H1 (cell line): Measurements from ENCODE around the gene SRPX2. TPM values are rescaled to one million over a fixed set of nuclear protein-coding genes. Genes with fewer than 3 reads are reported as not detected.

ENCODE experiments used
- CTCF ChIA-PET: fragments of 300-600 bp; sonication (Branson Sonifier 250); formaldehyde crosslinking; loops from one replicate; lab custom pipeline; 2021; ENCODE audit not compliant: partially characterized antibody; lab: Charles Lee
- POLR2A ChIA-PET: fragments of 300-600 bp; sonication (Branson Sonifier 250); formaldehyde crosslinking; loops from one replicate; lab custom pipeline; 2021; ENCODE audit warnings: inconsistent platforms; ENCODE audit not compliant: partially characterized antibody; lab: Charles Lee
- DNase-seq, 2 experiments: peaks; one replicate each; pipeline versions ENCODE4 v3.0.0 to v3.0.0-alpha.2; 2010 to 2022; ENCODE audit warnings: low spot score in 2 of 2, low read depth in 1 of 2, mixed read lengths in 1 of 2
- FAIRE-seq: peaks from 2 replicates; lab custom pipeline; 2011; peaks lifted over from hg19 to GRCh38; lab: Jason Lieb, UNC
- H2AFZ ChIP-seq: 2 replicates; pipeline ENCODE4 v1.8.1; 2012; ENCODE audit warnings: low read length, inconsistent platforms
- H2AK5ac ChIP-seq: 2 replicates; pipeline ENCODE4 v1.6.1; 2013; ENCODE audit warnings: low read depth, low read length
- H2BK120ac ChIP-seq: replicated peaks from 2 replicates; pipeline ENCODE3; 2013; ENCODE audit warnings: low read depth, low read length, inconsistent platforms
- H2BK12ac ChIP-seq: 2 replicates; pipeline ENCODE4 v1.6.1; 2013; ENCODE audit warnings: low read depth, low read length
- H2BK15ac ChIP-seq: 2 replicates; pipeline ENCODE4 v1.6.1; 2013; ENCODE audit warnings: low read length
- H2BK20ac ChIP-seq: 2 replicates; pipeline ENCODE4 v1.6.1; 2013; ENCODE audit warnings: low read length
- H2BK5ac ChIP-seq: 2 replicates; pipeline ENCODE4 v1.6.1; 2013; ENCODE audit warnings: low read depth, low read length
- H3K14ac ChIP-seq: 2 replicates; pipeline ENCODE4 v1.6.1; 2013; ENCODE audit warnings: inconsistent platforms; ENCODE audit not compliant: insufficient read length
- H3K18ac ChIP-seq: 2 replicates; pipeline ENCODE4 v1.6.1; 2013; ENCODE audit warnings: low read length; ENCODE audit errors: extremely low read depth
- H3K23ac ChIP-seq: 2 replicates; pipeline ENCODE4 v1.6.1; 2013; ENCODE audit warnings: inconsistent platforms; ENCODE audit not compliant: insufficient read length
- H3K23me2 ChIP-seq: 2 replicates; pipeline ENCODE4 v1.6.1; 2013; ENCODE audit warnings: low read depth, low read length
- H3K27ac ChIP-seq: 2 replicates; pipeline ENCODE4 v1.6.1; 2011; ENCODE audit warnings: low read depth, low read length, inconsistent platforms
- H3K27me3 ChIP-seq, 4 experiments: replicated peaks in 1 of 4; 1 replicate in 1 of 4; 2 replicates in 3 of 4; pipeline versions ENCODE4 v1.6.1 to v1.8.1; 2011 to 2013; ENCODE audit warnings: low read length in 3 of 4, mild to moderate bottlenecking in 3 of 4, inconsistent platforms in 2 of 4, mixed read lengths in 2 of 4, moderate library complexity in 1 of 4; ENCODE audit not compliant: control insufficient read depth in 3 of 4, insufficient read depth in 3 of 4; ENCODE audit errors: extremely low read depth in 1 of 4
- H3K36me3 ChIP-seq, 4 experiments: 2 replicates each; pipeline versions ENCODE4 v1.6.1 to v1.8.1; 2011 to 2013; ENCODE audit warnings: mild to moderate bottlenecking in 4 of 4, low read length in 3 of 4, moderate library complexity in 2 of 4, control low read depth in 1 of 4, inconsistent platforms in 1 of 4; ENCODE audit not compliant: insufficient read depth in 4 of 4, control insufficient read depth in 2 of 4
- H3K4ac ChIP-seq: replicated peaks from 2 replicates; pipeline ENCODE3; 2013; ENCODE audit warnings: low read length, low read depth, mixed read lengths, inconsistent platforms; ENCODE audit not compliant: insufficient read length
- H3K4me1 ChIP-seq, 4 experiments: replicated peaks in 1 of 4; 1 replicate in 1 of 4; 2 replicates in 3 of 4; pipeline versions ENCODE4 v1.6.1 to v1.8.1; 2011 to 2013; ENCODE audit warnings: low read length in 3 of 4, inconsistent platforms in 2 of 4, mixed read lengths in 1 of 4; ENCODE audit not compliant: insufficient read depth in 4 of 4, control insufficient read depth in 3 of 4
- H3K4me2 ChIP-seq, 2 experiments: 2 replicates each; pipeline versions ENCODE4 v1.6.1 to v1.8.1; 2011 to 2013; ENCODE audit warnings: low read depth in 2 of 2, low read length in 2 of 2, control low read depth in 1 of 2, inconsistent platforms in 1 of 2, mild to moderate bottlenecking in 1 of 2; ENCODE audit not compliant: insufficient read depth in 1 of 2
- H3K4me3 ChIP-seq, 4 experiments: fragments of 200-600, 300-600 bp in 1 of 4; sonication (generic), shearing (Covaris generic), sonication (Bioruptor Twin) in 1 of 4; 2 replicates each; pipeline versions ENCODE4 v1.5.1 to v1.8.1; 2011 to 2016; ENCODE audit warnings: low read length in 4 of 4, low read depth in 3 of 4, control low read depth in 2 of 4, inconsistent platforms in 2 of 4, mild to moderate bottlenecking in 2 of 4, mixed read lengths in 1 of 4, moderate library complexity in 1 of 4; ENCODE audit not compliant: insufficient read depth in 2 of 4; ENCODE audit errors: extremely low read depth in 1 of 4
- H3K56ac ChIP-seq: replicated peaks from 2 replicates; pipeline ENCODE3; 2013; ENCODE audit warnings: low read depth, mild to moderate bottlenecking, mixed read lengths, low read length, inconsistent platforms; ENCODE audit not compliant: insufficient read length
- H3K79me1 ChIP-seq: 2 replicates; pipeline ENCODE4 v1.6.1; 2013; ENCODE audit warnings: low read depth, low read length, control low read depth
- H3K79me2 ChIP-seq, 2 experiments: 2 replicates each; pipeline versions ENCODE4 v1.6.1 to v1.8.1; 2012 to 2013; ENCODE audit warnings: low read length in 2 of 2, mild to moderate bottlenecking in 2 of 2, inconsistent platforms in 1 of 2; ENCODE audit not compliant: insufficient read depth in 2 of 2, control insufficient read depth in 1 of 2
- H3K9ac ChIP-seq, 4 experiments: replicated peaks in 1 of 4; 1 replicate in 1 of 4; 2 replicates in 3 of 4; pipeline versions ENCODE4 v1.6.1 to v1.8.1; 2011 to 2013; ENCODE audit warnings: low read depth in 3 of 4, low read length in 3 of 4, control low read depth in 2 of 4, mild to moderate bottlenecking in 2 of 4, moderate library complexity in 2 of 4, inconsistent platforms in 1 of 4; ENCODE audit errors: extremely low read depth in 1 of 4
- H3K9me3 ChIP-seq, 2 experiments: 2 replicates each; pipeline versions ENCODE4 v1.6.1 to v1.8.1; 2012 to 2013; ENCODE audit warnings: mild to moderate bottlenecking in 2 of 2, moderate library complexity in 2 of 2, control low read depth in 1 of 2, inconsistent platforms in 1 of 2, low read depth in 1 of 2, low read length in 1 of 2, mixed read lengths in 1 of 2; ENCODE audit not compliant: insufficient read depth in 2 of 2
- H4K20me1 ChIP-seq, 2 experiments: replicated peaks in 1 of 2; 2 replicates each; pipeline versions ENCODE3 to v1.8.1; 2011 to 2013; ENCODE audit warnings: inconsistent platforms in 2 of 2, low read length in 2 of 2, mild to moderate bottlenecking in 1 of 2; ENCODE audit not compliant: insufficient read depth in 2 of 2, control insufficient read depth in 1 of 2
- H4K5ac ChIP-seq: 2 replicates; pipeline ENCODE4 v1.6.1; 2013; ENCODE audit warnings: low read length, low read depth, mixed read lengths, inconsistent platforms; ENCODE audit not compliant: insufficient read length
- H4K8ac ChIP-seq: 2 replicates; pipeline ENCODE4 v1.8.0; 2013; ENCODE audit warnings: mild to moderate bottlenecking, moderate library complexity, low read length, inconsistent platforms; ENCODE audit not compliant: insufficient read depth; ENCODE audit errors: extremely low read depth
- H4K91ac ChIP-seq: replicated peaks from 2 replicates; pipeline ENCODE3; 2013; ENCODE audit warnings: low read length, mixed read lengths, inconsistent platforms; ENCODE audit not compliant: insufficient read length
- BACH1 ChIP-seq: IDR thresholded peaks from 2 replicates; pipeline ENCODE4 v1.6.1; 2012; ENCODE audit warnings: low read length, improper control_type of control experiment
- CHD1 ChIP-seq: IDR thresholded peaks from 2 replicates; pipeline ENCODE4 v1.6.1; 2012; ENCODE audit warnings: low read depth, low read length, improper control_type of control experiment
- FOSL1 ChIP-seq: IDR thresholded peaks from 2 replicates; pipeline ENCODE4 v1.6.1; 2011; ENCODE audit warnings: mild to moderate bottlenecking, low read depth, low read length, moderate library complexity; ENCODE audit not compliant: insufficient read depth
- KDM4A ChIP-seq: IDR thresholded peaks from one replicate; pipeline ENCODE4 v1.7.1; 2012; ENCODE audit warnings: low read depth, mild to moderate bottlenecking, moderate library complexity, low read length, inconsistent platforms; ENCODE audit not compliant: severe bottlenecking
- SIX5 ChIP-seq: IDR thresholded peaks from 2 replicates; pipeline ENCODE4 v1.6.1; 2011; ENCODE audit warnings: mild to moderate bottlenecking, low read depth, low read length
- TAF7 ChIP-seq: optimal IDR thresholded peaks from 2 replicates; pipeline ENCODE3; 2011; ENCODE audit warnings: low read depth, mild to moderate bottlenecking, inconsistent platforms, low read length, moderate library complexity, borderline replicate concordance
- WGBS, 2 experiments: shearing (Covaris generic) in 1 of 2; methylation state at CpG; one replicate each; pipeline versions ENCODE4 v1.1.6 to v1.1.7; 2013 to 2015; ENCODE audit warnings: low lambda C conversion rate in 2 of 2, mixed read lengths in 2 of 2, inconsistent platforms in 1 of 2, low coverage in 1 of 2, missing lambda C conversion rate in 1 of 2; ENCODE audit not compliant: insufficient replicate concordance in 2 of 2, insufficient coverage in 1 of 2, insufficient read length in 1 of 2; ENCODE audit errors: extremely low coverage in 1 of 2, missing lambda C conversion rate in 1 of 2; 5-methylcytosine and 5-hydroxymethylcytosine counted together
- polyA plus RNA-seq, 7 experiments: library from polyadenylated mRNA; depleted of rRNA in 3 of 7; stranded (reverse) in 5 of 7; unstranded in 2 of 7; fragments of >200 nt in 5 of 7; fragments of 200-250 nt in 2 of 7; gene quantifications; 1 replicate in 5 of 7; 2 replicates in 1 of 7; 4 replicates in 1 of 7; pipeline versions ENCODE4 v1.2.1 to v1.2.3, GENCODE V29; 2011 to 2013; ENCODE audit warnings: missing spikeins in 2 of 7, mixed read lengths in 2 of 7
- total RNA-seq: library from RNA; stranded (reverse); fragmentation: NEBNext Ultra II Directional; extraction: Animal tissue kit (Norgen Biotek cat#: 25700); gene quantifications from 2 replicates; pipeline ENCODE4 v1.2.1, GENCODE V29; 2021

Gene SRPX2
- total and polyA plus RNA-seq, 2 of the 8 experiments (the other 6 are each of a cell fraction or from before 2014, with no cell fraction given), result not detected

- H3K27me3 ChIP-seq, result no peaks in the 10 kb centered on the region
- H3K4me2 ChIP-seq, result no peak overlapping the region
- H2BK20ac ChIP-seq, result no peak overlapping the region
- no peaks in the 10 kb centered on the region for H3K79me2 ChIP-seq
- no peak overlapping the region for H3K4me3 ChIP-seq
- H2BK12ac ChIP-seq, result no peak overlapping the region
- no peak overlapping the region for H3K56ac ChIP-seq
- H3K23me2 ChIP-seq, result no peaks in the 10 kb centered on the region
- no peaks in the 10 kb centered on the region for H4K20me1 ChIP-seq
- H4K5ac ChIP-seq, result no peak overlapping the region
- DNase-seq (no peak), FAIRE-seq (no peak)
- H4K8ac ChIP-seq, result no peak overlapping the region
- no peak overlapping the region for H3K27ac ChIP-seq
- H3K4ac ChIP-seq, result no peak overlapping the region
- CTCF ChIA-PET, result interaction anchor here (0.7 to 1.7 kb wide), 3 partner anchors 12 to 49 kb away, joined by 3 to 7 read pairs (median 4); partner anchors contain the start of gene SYTL4
- 95% methylated on average over 2 of the region's 2 CpGs; no CpG with 5 or more reads in 1 of the 2 experiments for WGBS, 2 experiments
- no peak overlapping the region for H2AFZ ChIP-seq
- H3K36me3 ChIP-seq, result no peaks in the 10 kb centered on the region
- H3K14ac ChIP-seq, result no peak overlapping the region
- POLR2A ChIA-PET, result no interaction called here
- peaks cover 0 to 6% of the 10 kb centered on the region in 2 experiments; a peak in 1 of 4 replicates for H3K9me3 ChIP-seq
- H3K9ac ChIP-seq, result no peak overlapping the region
- no peak for TF ChIP-seq SIX5
- no peak for TF ChIP-seq BACH1
- no peak for TF ChIP-seq FOSL1
- TF ChIP-seq CHD1, result no peak
- no peak for TF ChIP-seq KDM4A
- no peak for TF ChIP-seq TAF7
- H3K79me1 ChIP-seq, result no peaks in the 10 kb centered on the region
- no peak overlapping the region for H2BK5ac ChIP-seq
- H4K91ac ChIP-seq, result no peak overlapping the region
- no peak overlapping the region for H3K18ac ChIP-seq
- H2BK15ac ChIP-seq, result no peak overlapping the region
- H3K23ac ChIP-seq, result no peak overlapping the region
- H2AK5ac ChIP-seq, result no peak overlapping the region
- no peaks in the 10 kb centered on the region for H3K4me1 ChIP-seq
- no peak overlapping the region for H2BK120ac ChIP-seq
These were observed 75.1 kb downstream of the SRPX2 start for GRCh38 chrX:100719139-100719538.
